Measurements from ENCODE around the gene SMARCC2. TPM values are rescaled to one million over a fixed set of nuclear protein-coding genes. Genes with fewer than 3 reads are reported as not detected.
A peak's percentile ranks its signal among the peaks of the same experiment; 100 is the strongest.

The SMARCC2 gene
- total RNA-seq, 1 donor from 2014 or later, result 136 TPM

- H3K36me3 Mint-ChIP-seq (ENCODE audit: low read depth), result peaks cover 39% of the 10 kb centered on the region
- intact Hi-C loops (cut with micrococcal nuclease), result no loop called here
- TF ChIP-seq CTCF (IDR thresholded peaks at IDR 0.05), result no peak
- no peak overlapping the region for H3K27ac Mint-ChIP-seq
- no peaks in the 10 kb centered on the region for H3K27me3 Mint-ChIP-seq
- H3K4me1 Mint-ChIP-seq, result peaks cover 30% of the 10 kb centered on the region
- no peak for ATAC-seq (ENCODE audit: low read depth)
- no peaks in the 10 kb centered on the region for H3K9me3 Mint-ChIP-seq
- no peak overlapping the region for H3K4me3 Mint-ChIP-seq
- POLR2A ChIA-PET, result interaction anchor here (0.6 to 1.7 kb wide), 9 partner anchors 13 to 539 kb away, joined by 4 to 10 read pairs (median 7); partner anchors contain the start of gene ESYT1
- CTCF ChIA-PET, result no interaction called here
- DNase-seq, result no peak
Measured at GRCh38 chr12:56146492-56147460, 42.5 kb downstream of the SMARCC2 start.

GRCh38 chr12:56145217-56145616 is 44.1 kb downstream of the SMARCC2 start:
- ChIA-PET POLR2A (interaction anchor here (0.5 to 1.2 kb wide), 3 partner anchors 13 to 555 kb away, joined by 3 to 4 read pairs (median 3); partner anchors contain the start of gene ESYT1), CTCF (no interaction called here)
- DNase-seq (no peak), ATAC-seq (ENCODE audit: low read depth) (no peak)
- H3K9me3 Mint-ChIP-seq, result no peaks in the 10 kb centered on the region
- intact Hi-C loops (cut with micrococcal nuclease), result no loop called here
- no peaks in the 10 kb centered on the region for H3K27me3 Mint-ChIP-seq
- H3K4me1 Mint-ChIP-seq, result peaks cover 17% of the 10 kb centered on the region
- H3K4me3 Mint-ChIP-seq, result no peak overlapping the region
- peaks cover 50% of the 10 kb centered on the region for H3K36me3 Mint-ChIP-seq (ENCODE audit: low read depth)
- TF ChIP-seq CTCF (IDR thresholded peaks at IDR 0.05), result no peak
- peak overlapping the region; percentile 41 for H3K27ac Mint-ChIP-seq

- intact Hi-C loops (cut with micrococcal nuclease), result no loop called here
- peak overlapping the region; percentile 18 for H3K27ac Mint-ChIP-seq
- ChIA-PET CTCF (interaction anchor here (1.4 to 1.6 kb wide), 2 partner anchors 14 to 17 kb away, joined by 3 read pairs; no protein-coding TSS in a partner anchor), POLR2A (interaction anchor here (0.6 to 1.2 kb wide), 4 partner anchors 15 to 43 kb away, joined by 3 read pairs; partner anchors contain the start of gene ESYT1)
- no peak overlapping the region for H3K4me3 Mint-ChIP-seq
- H3K9me3 Mint-ChIP-seq, result no peaks in the 10 kb centered on the region
- DNase-seq (no peak), ATAC-seq (ENCODE audit: low read depth) (no peak)
- no peaks in the 10 kb centered on the region for H3K27me3 Mint-ChIP-seq
- TF ChIP-seq CTCF (IDR thresholded peaks at IDR 0.05), result no peak
- H3K4me1 Mint-ChIP-seq, result peaks cover 15% of the 10 kb centered on the region
- peaks cover 62% of the 10 kb centered on the region for H3K36me3 Mint-ChIP-seq (ENCODE audit: low read depth)
Measured at GRCh38 chr12:56143870-56144269, 45.4 kb downstream of the SMARCC2 start.

GRCh38 chr12:56143217-56143616 is 46.1 kb downstream of the SMARCC2 start:
- intact Hi-C loops (cut with micrococcal nuclease), result no loop called here
- ChIA-PET CTCF (interaction anchor here (1.4 to 1.6 kb wide), 2 partner anchors 13 to 17 kb away, joined by 3 read pairs; no protein-coding TSS in a partner anchor), POLR2A (interaction anchor here (0.6 to 1.2 kb wide), 4 partner anchors 13 to 44 kb away, joined by 3 read pairs; partner anchors contain the start of gene ESYT1)
- Mint-ChIP-seq H3K4me1 (peaks cover 15% of the 10 kb centered on the region), H3K27ac (peak overlapping the region; percentile 20), H3K9me3 (no peaks in the 10 kb centered on the region), H3K4me3 (no peak overlapping the region), H3K36me3 (ENCODE audit: low read depth) (peaks cover 68% of the 10 kb centered on the region), H3K27me3 (no peaks in the 10 kb centered on the region)
- DNase-seq (no peak), ATAC-seq (ENCODE audit: low read depth) (peak; percentile 34)
- TF ChIP-seq CTCF (IDR thresholded peaks at IDR 0.05), result no peak
